Esophagus muscularis mucosa (tissue), 3 donors: ENCODE results near the gene DBNL.

Source experiments
- POLR2A ChIP-seq: fragments of 450-650 bp; IDR thresholded peaks from one replicate; pipeline ENCODE4 v1.6.1; 2017; ENCODE audit warnings: antibody characterized with exemption, moderate library complexity, mild to moderate bottlenecking, low read depth
- POLR2AphosphoS5 ChIP-seq, 2 donors: sonication (generic); formaldehyde crosslinking; IDR thresholded peaks; one replicate each; pipeline ENCODE4 v1.6.1; 2017; ENCODE audit warnings: antibody characterized with exemption in 2 of 2
- TF ChIP-seq, protein P1 (sequence below), 3 experiments: fragments of 200-600 bp in 2 of 3; fragments of 450-650 bp in 1 of 3; sonication (generic) in 2 of 3; IDR thresholded peaks; one replicate each; pipeline ENCODE4 v1.5.1; 2017 to 2019; ENCODE audit warnings: antibody characterized with exemption in 3 of 3, mild to moderate bottlenecking in 2 of 3, moderate library complexity in 1 of 3

GRCh38 chr7:44105832-44106231, 61.3 kb downstream of the DBNL start:
- TF ChIP-seq POLR2A (no peak), POLR2AphosphoS5 (IDR thresholded peaks at IDR 0.05) (no peak)
- TF ChIP-seq, protein P1, sequence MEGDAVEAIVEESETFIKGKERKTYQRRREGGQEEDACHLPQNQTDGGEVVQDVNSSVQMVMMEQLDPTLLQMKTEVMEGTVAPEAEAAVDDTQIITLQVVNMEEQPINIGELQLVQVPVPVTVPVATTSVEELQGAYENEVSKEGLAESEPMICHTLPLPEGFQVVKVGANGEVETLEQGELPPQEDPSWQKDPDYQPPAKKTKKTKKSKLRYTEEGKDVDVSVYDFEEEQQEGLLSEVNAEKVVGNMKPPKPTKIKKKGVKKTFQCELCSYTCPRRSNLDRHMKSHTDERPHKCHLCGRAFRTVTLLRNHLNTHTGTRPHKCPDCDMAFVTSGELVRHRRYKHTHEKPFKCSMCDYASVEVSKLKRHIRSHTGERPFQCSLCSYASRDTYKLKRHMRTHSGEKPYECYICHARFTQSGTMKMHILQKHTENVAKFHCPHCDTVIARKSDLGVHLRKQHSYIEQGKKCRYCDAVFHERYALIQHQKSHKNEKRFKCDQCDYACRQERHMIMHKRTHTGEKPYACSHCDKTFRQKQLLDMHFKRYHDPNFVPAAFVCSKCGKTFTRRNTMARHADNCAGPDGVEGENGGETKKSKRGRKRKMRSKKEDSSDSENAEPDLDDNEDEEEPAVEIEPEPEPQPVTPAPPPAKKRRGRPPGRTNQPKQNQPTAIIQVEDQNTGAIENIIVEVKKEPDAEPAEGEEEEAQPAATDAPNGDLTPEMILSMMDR (IDR thresholded peaks at IDR 0.05): no peak
